Fibroblast of the conjunctiva (primary cell): ENCODE results near the gene SLC2A4RG.
A peak's percentile ranks its signal among the peaks of the same experiment; 100 is the strongest.
"Not testable (repeated sequence)": the region's sequence is repeated elsewhere in the genome, so short reads cannot be mapped to it uniquely, and the experiment has no call there.

ENCODE experiments used
- DNase-seq: peaks from one replicate; pipeline ENCODE4 v3.0.0-alpha.2; 2010; ENCODE audit warnings: low read depth

Gene SLC2A4RG

GRCh38 chr20:63714858-63715257 is 24.7 kb upstream of the SLC2A4RG start:
- DNase-seq: no peak

- DNase-seq: no peak
Observed at GRCh38 chr20:63718996-63719395, 20.6 kb upstream of the SLC2A4RG start.

- not testable (repeated sequence) for DNase-seq
Observed at GRCh38 chr20:63722967-63723622, 16.5 kb upstream of the SLC2A4RG start.

- DNase-seq: not testable (repeated sequence)
Observed at GRCh38 chr20:63730189-63730733, 9.3 kb upstream of the SLC2A4RG start.

- DNase-seq: no peak
Observed at GRCh38 chr20:63731410-63731809, 8.2 kb upstream of the SLC2A4RG start.

GRCh38 chr20:63732118-63733095 is 7.2 kb upstream of the SLC2A4RG start:
- no peak for DNase-seq

GRCh38 chr20:63733117-63733516 is 6.5 kb upstream of the SLC2A4RG start:
- DNase-seq: no peak

- DNase-seq: no peak
Observed at GRCh38 chr20:63733579-63734081, 5.9 kb upstream of the SLC2A4RG start.

- DNase-seq: no peak
Observed at GRCh38 chr20:63734111-63734945, 5.2 kb upstream of the SLC2A4RG start.

GRCh38 chr20:63734946-63735858 is 4.4 kb upstream of the SLC2A4RG start:
- no peak for DNase-seq

- DNase-seq: no peak
Observed at GRCh38 chr20:63735859-63736718, 3.5 kb upstream of the SLC2A4RG start, which contains the start of gene LIME1. TSS of gene LIME1 (plus strand) at chr20:63736664. CDS start at chr20:63737550, 886 bp downstream.

GRCh38 chr20:63736893-63737694 is 2.5 kb upstream of the SLC2A4RG start:
- no peak for DNase-seq

- DNase-seq: no peak
Observed at GRCh38 chr20:63737695-63737944, 2.0 kb upstream of the SLC2A4RG start.

GRCh38 chr20:63737945-63738686 is 1.5 kb upstream of the SLC2A4RG start:
- no peak for DNase-seq

- no peak for DNase-seq
Observed at GRCh38 chr20:63738687-63739129, 868 bp upstream of the SLC2A4RG start.

- peak; percentile 20 for DNase-seq
Observed at GRCh38 chr20:63740070-63740626, 572 bp downstream of the SLC2A4RG start.

- DNase-seq: peak; percentile 91
Observed at GRCh38 chr20:63740627-63741353, 1.2 kb downstream of the SLC2A4RG start.
